ENCODE results near the gene TNKS1BP1.
"Not testable (repeated sequence)": the region's sequence is repeated elsewhere in the genome, so short reads cannot be mapped to it uniquely, and the experiment has no call there.

DNA sequence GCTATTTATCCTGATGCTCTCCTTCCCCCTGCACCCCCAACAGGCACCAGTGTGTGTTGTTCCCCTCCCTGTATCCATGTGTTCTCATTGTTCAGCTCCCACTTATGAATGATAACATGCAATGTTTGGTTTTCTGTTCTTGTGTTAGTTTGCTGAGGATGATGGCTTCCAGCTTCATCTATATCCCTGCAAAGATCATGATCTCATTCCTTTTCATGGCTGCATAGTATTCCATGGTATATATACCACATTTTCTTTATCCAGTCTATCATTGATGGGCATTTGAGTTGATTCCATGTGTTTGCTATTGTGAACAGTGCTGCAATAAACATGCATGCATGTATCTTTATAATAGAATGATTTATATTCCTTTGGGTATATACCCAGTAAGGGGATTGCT lies 36.7 kb upstream of the TNKS1BP1 start:
- not testable (repeated sequence) for TF ChIP-seq EP300 (IDR thresholded peaks at IDR 0.05; ENCODE audit: low read depth); POLR2AphosphoS5 (IDR thresholded peaks at IDR 0.05); POLR2A (IDR thresholded peaks at IDR 0.05)
- TF ChIP-seq, protein P1, sequence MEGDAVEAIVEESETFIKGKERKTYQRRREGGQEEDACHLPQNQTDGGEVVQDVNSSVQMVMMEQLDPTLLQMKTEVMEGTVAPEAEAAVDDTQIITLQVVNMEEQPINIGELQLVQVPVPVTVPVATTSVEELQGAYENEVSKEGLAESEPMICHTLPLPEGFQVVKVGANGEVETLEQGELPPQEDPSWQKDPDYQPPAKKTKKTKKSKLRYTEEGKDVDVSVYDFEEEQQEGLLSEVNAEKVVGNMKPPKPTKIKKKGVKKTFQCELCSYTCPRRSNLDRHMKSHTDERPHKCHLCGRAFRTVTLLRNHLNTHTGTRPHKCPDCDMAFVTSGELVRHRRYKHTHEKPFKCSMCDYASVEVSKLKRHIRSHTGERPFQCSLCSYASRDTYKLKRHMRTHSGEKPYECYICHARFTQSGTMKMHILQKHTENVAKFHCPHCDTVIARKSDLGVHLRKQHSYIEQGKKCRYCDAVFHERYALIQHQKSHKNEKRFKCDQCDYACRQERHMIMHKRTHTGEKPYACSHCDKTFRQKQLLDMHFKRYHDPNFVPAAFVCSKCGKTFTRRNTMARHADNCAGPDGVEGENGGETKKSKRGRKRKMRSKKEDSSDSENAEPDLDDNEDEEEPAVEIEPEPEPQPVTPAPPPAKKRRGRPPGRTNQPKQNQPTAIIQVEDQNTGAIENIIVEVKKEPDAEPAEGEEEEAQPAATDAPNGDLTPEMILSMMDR (IDR thresholded peaks at IDR 0.05): not testable (repeated sequence)

All from transverse colon (tissue), 4 donors.